Testis (tissue), 3 donors: ENCODE results near the gene MMP7. TPM values are rescaled to one million over a fixed set of nuclear protein-coding genes. Genes with fewer than 3 reads are reported as not detected.

Experiments used
- DNase-seq: peaks from one replicate; pipeline ENCODE4 v3.0.0-alpha.2; 2019
- H3K27ac ChIP-seq, 2 donors: fragments of 200-600 bp; sonication (generic); one replicate each; pipeline ENCODE4 v1.5.1; 2019
- H3K27me3 ChIP-seq: fragments of 200-600 bp; sonication (generic); one replicate; pipeline ENCODE4 v1.5.1; 2019
- H3K36me3 ChIP-seq: fragments of 200-600 bp; sonication (generic); one replicate; pipeline ENCODE4 v1.5.1; 2017; ENCODE audit warnings: low read depth; ENCODE audit errors: missing control alignments
- H3K4me1 ChIP-seq: fragments of 200-600 bp; sonication (generic); one replicate; pipeline ENCODE4 v1.5.1; 2019
- H3K4me3 ChIP-seq, 2 donors: fragments of 200-600 bp; sonication (generic); one replicate each; pipeline ENCODE4 v1.5.1; 2017 to 2019
- H3K9me3 ChIP-seq: fragments of 200-600 bp; sonication (generic); one replicate; pipeline ENCODE4 v1.5.1; 2017
- POLR2A ChIP-seq: fragments of 450-650 bp; IDR thresholded peaks from one replicate; pipeline ENCODE4 v1.6.1; 2017; ENCODE audit warnings: antibody characterized with exemption, mild to moderate bottlenecking, moderate library complexity
- WGBS, 2 donors: methylation state at CpG; one replicate each; pipeline ENCODE4 v1.1.5; 2018; 5-methylcytosine and 5-hydroxymethylcytosine counted together
- intact Hi-C: fragments of 100-400 bp; cut with DNase I; formaldehyde crosslinking; loops from one replicate; pipeline ENCODE4 v1.15.1; 2023; ENCODE audit warnings: low total_unique reads
- polyA plus RNA-seq: library from polyadenylated mRNA; stranded (reverse); fragments of 350-450 nt; fragmentation: Illumina TruSeq; extraction: RNeasy Lipid Tissue Mini Kit (QIAGEN cat#74804); gene quantifications from one replicate; pipeline ENCODE4 v1.2.3, GENCODE V29; 2014; ENCODE audit warnings: low read depth, low replicate concordance; ENCODE audit not compliant: insufficient read depth
- total RNA-seq, 2 donors: library from RNA; depleted of rRNA; stranded (reverse); fragments of >200 nt; gene quantifications; one replicate each; pipeline ENCODE4 v1.2.3, GENCODE V29; 2016
- TF ChIP-seq, protein P1 (sequence below), 3 experiments: fragments of 450-650 bp in 2 of 3; fragments of 200-600 bp in 1 of 3; sonication (generic) in 1 of 3; IDR thresholded peaks; one replicate each; pipeline ENCODE4 v1.5.1; 2016 to 2019; ENCODE audit warnings: antibody characterized with exemption in 3 of 3, mild to moderate bottlenecking in 2 of 3, moderate library complexity in 1 of 3

The MMP7 gene
- total and polyA plus RNA-seq, 3 donors from 2014 or later: 0.63 to 6.2 TPM; not detected in 1

DNA sequence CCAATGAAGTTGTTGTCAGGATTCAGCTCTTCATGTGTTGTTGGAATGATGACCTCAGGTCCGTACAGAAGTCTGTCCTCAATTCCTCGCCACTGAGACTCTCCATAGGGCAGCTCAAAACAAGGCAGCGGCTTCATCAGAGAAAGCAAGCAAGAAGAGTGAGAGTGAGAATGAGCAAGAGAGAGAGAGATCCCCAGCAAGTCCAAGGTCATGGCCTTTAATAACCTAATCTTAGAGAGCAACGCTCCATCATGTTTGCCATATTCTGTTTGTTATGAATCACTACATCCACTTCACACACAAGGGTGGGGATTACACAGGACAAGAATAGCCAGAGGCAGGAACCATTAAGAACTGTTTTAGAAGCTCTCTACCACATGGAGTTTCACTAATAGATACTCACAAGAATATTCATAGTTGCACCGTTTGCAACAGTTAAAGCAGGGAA is 23.3 kb upstream of the MMP7 start:
- H3K4me1 ChIP-seq: no peaks in the 10 kb centered on the region
- TF ChIP-seq, protein P1, sequence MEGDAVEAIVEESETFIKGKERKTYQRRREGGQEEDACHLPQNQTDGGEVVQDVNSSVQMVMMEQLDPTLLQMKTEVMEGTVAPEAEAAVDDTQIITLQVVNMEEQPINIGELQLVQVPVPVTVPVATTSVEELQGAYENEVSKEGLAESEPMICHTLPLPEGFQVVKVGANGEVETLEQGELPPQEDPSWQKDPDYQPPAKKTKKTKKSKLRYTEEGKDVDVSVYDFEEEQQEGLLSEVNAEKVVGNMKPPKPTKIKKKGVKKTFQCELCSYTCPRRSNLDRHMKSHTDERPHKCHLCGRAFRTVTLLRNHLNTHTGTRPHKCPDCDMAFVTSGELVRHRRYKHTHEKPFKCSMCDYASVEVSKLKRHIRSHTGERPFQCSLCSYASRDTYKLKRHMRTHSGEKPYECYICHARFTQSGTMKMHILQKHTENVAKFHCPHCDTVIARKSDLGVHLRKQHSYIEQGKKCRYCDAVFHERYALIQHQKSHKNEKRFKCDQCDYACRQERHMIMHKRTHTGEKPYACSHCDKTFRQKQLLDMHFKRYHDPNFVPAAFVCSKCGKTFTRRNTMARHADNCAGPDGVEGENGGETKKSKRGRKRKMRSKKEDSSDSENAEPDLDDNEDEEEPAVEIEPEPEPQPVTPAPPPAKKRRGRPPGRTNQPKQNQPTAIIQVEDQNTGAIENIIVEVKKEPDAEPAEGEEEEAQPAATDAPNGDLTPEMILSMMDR (IDR thresholded peaks at IDR 0.05): no peak
- no peak for TF ChIP-seq POLR2A

DNA sequence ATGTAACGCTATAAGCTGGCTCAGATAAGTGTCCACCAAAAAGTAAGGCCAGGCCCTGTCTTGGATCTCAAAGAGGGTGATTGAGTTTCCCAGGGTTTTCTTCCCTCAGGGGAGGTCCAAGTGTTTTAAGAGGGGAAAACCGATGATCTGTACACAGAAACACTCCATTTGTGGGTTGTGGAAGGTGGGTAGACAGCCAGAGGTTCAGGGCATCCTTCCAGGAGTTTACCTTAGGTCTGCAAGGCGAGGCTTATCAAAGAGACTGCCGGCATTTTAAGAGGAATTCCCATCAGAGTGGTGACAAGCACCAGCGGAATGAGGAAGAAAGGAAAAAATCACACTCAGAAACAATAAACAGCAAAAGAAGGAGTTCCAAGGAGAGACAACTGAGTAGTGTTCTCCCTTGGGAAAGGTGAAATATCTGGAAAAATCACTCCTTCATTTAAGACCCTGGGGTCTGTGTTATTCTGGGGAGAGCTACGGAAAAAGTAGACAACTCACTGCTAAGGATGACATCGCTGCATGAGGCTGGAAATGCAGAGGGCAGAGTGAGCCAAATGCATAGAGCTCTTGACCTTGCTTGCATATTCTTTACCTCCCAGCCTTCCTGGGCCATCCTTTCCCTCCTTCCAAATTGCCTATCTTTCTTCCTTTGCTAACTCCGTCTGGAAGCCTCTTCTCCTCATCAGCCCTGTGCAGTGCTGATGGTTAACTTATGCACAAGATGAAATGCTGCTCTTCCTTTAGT is 22.1 kb upstream of the MMP7 start:
- H3K27ac ChIP-seq: no peak overlapping the region
- no peak for DNase-seq
- H3K4me1 ChIP-seq: no peaks in the 10 kb centered on the region
- H3K9me3 ChIP-seq: no peaks in the 10 kb centered on the region
- no peaks in the 10 kb centered on the region for H3K36me3 ChIP-seq
- no peak overlapping the region for H3K4me3 ChIP-seq
- no peaks in the 10 kb centered on the region for H3K27me3 ChIP-seq
- 74 to 77% methylated on average over 8 of the region's 8 CpGs for whole genome bisulfite sequencing, 2 donors
- TF ChIP-seq POLR2A: no peak
- TF ChIP-seq, protein P1 (IDR thresholded peaks at IDR 0.05): no peak
- intact Hi-C loops: no loop called here

More for the DNA sequence above, 23.3 kb upstream of the MMP7 start:
- WGBS, 2 donors: 72 to 73% methylated on average over 5 of the region's 5 CpGs
- Histone ChIP-seq H3K4me3 (no peak overlapping the region), H3K27me3 (no peaks in the 10 kb centered on the region), H3K9me3 (no peaks in the 10 kb centered on the region), H3K27ac (no peak overlapping the region), H3K36me3 (no peaks in the 10 kb centered on the region)
- DNase-seq: no peak
- intact Hi-C loops: no loop called here

DNA sequence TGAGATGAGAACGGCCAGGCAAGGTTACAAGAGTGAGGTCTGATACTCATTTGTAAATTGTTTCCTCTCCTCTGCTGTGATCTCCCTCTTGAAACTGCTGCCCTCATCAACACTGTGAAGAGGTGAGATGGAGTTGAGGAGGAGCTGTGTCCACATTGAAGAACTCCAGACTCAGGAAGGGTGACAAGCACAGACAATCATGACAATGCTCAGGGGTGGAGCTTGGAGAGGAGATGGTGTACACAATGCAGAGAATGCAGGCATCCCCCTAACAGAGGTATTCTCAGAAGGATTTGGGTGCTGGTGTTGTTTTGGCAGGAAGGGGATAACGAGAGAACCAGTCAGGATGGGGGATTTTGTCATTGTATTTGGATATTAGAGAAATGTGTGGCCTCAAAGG is 21.5 kb upstream of the MMP7 start:
- Histone ChIP-seq H3K9me3 (no peaks in the 10 kb centered on the region), H3K36me3 (no peaks in the 10 kb centered on the region), H3K4me3 (no peak overlapping the region), H3K4me1 (no peaks in the 10 kb centered on the region), H3K27me3 (no peaks in the 10 kb centered on the region), H3K27ac (no peak overlapping the region)
- 69 to 79% methylated on average over 2 of the region's 2 CpGs for WGBS, 2 donors
- intact Hi-C loops: no loop called here
- TF ChIP-seq POLR2A: no peak
- TF ChIP-seq, protein P1 (IDR thresholded peaks at IDR 0.05): no peak
- DNase-seq: no peak

DNA sequence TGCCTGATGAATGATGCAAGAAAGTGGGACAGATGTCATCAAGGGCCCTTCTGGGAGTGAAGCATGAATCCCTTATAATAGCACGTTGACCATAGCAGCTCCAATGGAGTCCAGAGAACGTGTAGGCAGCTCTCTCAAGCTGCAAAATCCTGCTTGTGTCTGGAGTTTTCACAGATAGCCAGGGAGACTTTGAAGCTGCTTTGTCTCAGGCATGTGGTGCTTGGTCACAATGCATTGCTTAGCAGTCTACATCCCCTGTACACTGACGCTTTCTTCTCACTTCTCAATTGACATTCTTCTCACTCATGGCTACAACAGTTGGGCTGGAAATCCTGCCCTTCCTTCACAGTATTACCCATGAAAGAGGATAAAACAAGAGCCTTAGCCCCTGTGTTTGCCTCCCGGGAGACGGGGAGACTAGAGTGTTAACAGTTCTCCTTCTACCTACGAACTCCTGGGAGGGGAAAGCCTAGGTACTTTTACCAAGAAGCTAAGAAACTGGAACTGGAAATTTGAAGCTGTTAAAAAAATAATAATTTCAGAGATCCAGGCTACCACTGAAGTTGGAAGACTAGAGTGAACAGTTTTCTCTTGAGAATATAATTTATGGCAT is 20.7 kb upstream of the MMP7 start:
- intact Hi-C loops: no loop called here
- DNase-seq: no peak
- Histone ChIP-seq H3K36me3 (no peaks in the 10 kb centered on the region), H3K4me3 (no peak overlapping the region), H3K9me3 (no peaks in the 10 kb centered on the region), H3K27ac (no peak overlapping the region), H3K27me3 (no peaks in the 10 kb centered on the region), H3K4me1 (no peaks in the 10 kb centered on the region)
- 60 to 79% methylated on average over 6 of the region's 6 CpGs for WGBS, 2 donors
- no peak for TF ChIP-seq POLR2A

DNA sequence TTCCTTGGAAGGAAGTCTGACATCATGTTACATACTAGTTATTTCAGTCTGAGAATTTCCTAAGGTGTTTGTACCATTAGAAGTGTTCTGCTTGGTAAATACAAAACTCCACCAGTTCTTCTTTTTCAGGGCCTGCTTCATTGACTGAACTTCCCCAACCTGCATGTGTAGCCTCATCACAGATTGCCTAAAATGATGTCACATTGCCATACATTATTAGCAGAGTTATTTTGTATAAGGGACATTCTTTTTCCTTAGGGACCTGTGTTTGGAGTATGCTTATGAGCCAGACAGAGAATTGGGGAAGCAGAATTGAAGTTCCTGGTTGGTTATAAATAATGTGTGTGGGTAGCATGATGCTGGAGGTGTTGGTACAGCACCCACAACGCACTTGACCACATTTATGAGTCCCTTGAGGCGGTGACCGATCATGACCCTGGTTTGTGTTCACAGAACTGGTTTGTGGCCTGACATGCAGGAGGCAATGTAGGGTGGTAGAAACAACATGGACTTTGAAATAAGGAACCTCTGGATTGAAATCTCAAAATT is 16.4 kb upstream of the MMP7 start:
- WGBS, 2 donors: 62 to 88% methylated on average over 3 of the region's 3 CpGs
- no peak overlapping the region for H3K4me3 ChIP-seq
- no peaks in the 10 kb centered on the region for H3K9me3 ChIP-seq
- intact Hi-C loops: no loop called here
- H3K4me1 ChIP-seq: no peaks in the 10 kb centered on the region
- no peaks in the 10 kb centered on the region for H3K27me3 ChIP-seq
- H3K36me3 ChIP-seq: no peaks in the 10 kb centered on the region
- TF ChIP-seq POLR2A: no peak
- TF ChIP-seq, protein P1 (IDR thresholded peaks at IDR 0.05): no peak
- DNase-seq: no peak
- H3K27ac ChIP-seq: no peak overlapping the region
